Measurements from ENCODE around the gene GSK3B. TPM values are rescaled to one million over a fixed set of nuclear protein-coding genes. Genes with fewer than 3 reads are reported as not detected.

Gene GSK3B
- total and polyA plus RNA-seq, 2 experiments from 2014 or later: 29.0 to 45.3 TPM

GRCh38 chr3:119934249-119934648 is 160.0 kb downstream of the GSK3B start:
- Histone ChIP-seq H3K4me3 (no peak overlapping the region), H3K9me2 (ENCODE audit: insufficient read depth) (no peaks in the 10 kb centered on the region), H3K27me3 (ENCODE audit: insufficient read depth) (no peaks in the 10 kb centered on the region), H3K27ac (ENCODE audit: low read depth) (no peak overlapping the region), H4K20me1 (replicated peaks; ENCODE audit: insufficient read depth) (peaks cover 5% of the 10 kb centered on the region), H3K79me2 (replicated peaks; ENCODE audit: insufficient read depth) (peaks cover 91% of the 10 kb centered on the region), H3F3A (replicated peaks; ENCODE audit: low read depth) (no peaks in the 10 kb centered on the region), H3K4me1 (ENCODE audit: insufficient read depth) (no peaks in the 10 kb centered on the region), H3K36me3 (ENCODE audit: insufficient read depth) (no peaks in the 10 kb centered on the region), H3K4me2 (no peak overlapping the region), H2AFZ (no peak overlapping the region)
- no peaks in the 10 kb centered on the region for H3K9me3 Mint-ChIP-seq
- H3K27me3 Mint-ChIP-seq (ENCODE audit: insufficient read depth, low read depth, poor library complexity): peaks cover 2% of the 10 kb centered on the region
- ATAC-seq (no peak), DNase-seq (ENCODE audit: low spot score) (no peak)
- H3K36me3 Mint-ChIP-seq (ENCODE audit: low read depth): no peaks in the 10 kb centered on the region
- H3K4me1 Mint-ChIP-seq: peaks cover 6% of the 10 kb centered on the region; the same call in 2 of the 3 replicates
- TF ChIP-seq STAT1 (IDR thresholded peaks at IDR 0.05; ENCODE audit: unreplicated experiment): no peak
- no peak for TF ChIP-seq EZH2phosphoT487 (IDR thresholded peaks at IDR 0.05; ENCODE audit: unreplicated experiment)
- no peak for TF ChIP-seq ETS1 (IDR thresholded peaks at IDR 0.05)
- TF ChIP-seq POLR2AphosphoS5 (IDR thresholded peaks at IDR 0.05; ENCODE audit: low read depth): no peak
- no peak for TF ChIP-seq ZNF114 (CRISPR knock-in tag; IDR thresholded peaks at IDR 0.05)
- no peak for TF ChIP-seq EZH2 (IDR thresholded peaks at IDR 0.05; ENCODE audit: low read depth, unreplicated experiment)
- TF ChIP-seq CREB1 (CRISPR knock-in tag; IDR thresholded peaks at IDR 0.05; ENCODE audit: low read depth): no peak
- no peak for TF ChIP-seq JUNB (IDR thresholded peaks at IDR 0.05; ENCODE audit: unreplicated experiment)
- no peak for TF ChIP-seq NANOG (IDR thresholded peaks at IDR 0.05; ENCODE audit: borderline replicate concordance)
- no peak for TF ChIP-seq CTCF (conservative IDR thresholded peaks at IDR 0.05; ENCODE audit: low read depth in 2 of 2)
- TF ChIP-seq ZNF331 (CRISPR knock-in tag; IDR thresholded peaks at IDR 0.05; ENCODE audit: low read depth): no peak
- no peak for TF ChIP-seq ZNF462 (CRISPR knock-in tag; IDR thresholded peaks at IDR 0.05)
- TF ChIP-seq REST (IDR thresholded peaks at IDR 0.05; ENCODE audit: unreplicated experiment): no peak
- no peak overlapping the region for H3K27ac Mint-ChIP-seq
- H3K4me3 Mint-ChIP-seq: no peak overlapping the region

Data from GM23338 (cell line).